ENCODE measurements around the gene TENM3.

GRCh38 chr4:182620111-182620980 lies 377.1 kb downstream of the TENM3 start:
- TF ChIP-seq CTCF (IDR thresholded peaks at IDR 0.05; ENCODE audit: low read depth, low read length, poor library complexity, severe bottlenecking) (no peak), EZH2phosphoT487 (IDR thresholded peaks at IDR 0.05; ENCODE audit: borderline replicate concordance, low read length) (no peak)
